Left lobe of liver (tissue), 2 donors: Measurements from ENCODE around the gene GALNT13. TPM values are rescaled to one million over a fixed set of nuclear protein-coding genes. Genes with fewer than 3 reads are reported as not detected.
A peak's percentile ranks its signal among the peaks of the same experiment; 100 is the strongest.

Experiments
- ATAC-seq: fragments of 200-7000 bp; cut with Tn5 transposase; one replicate; pipeline ENCODE4 v1.9.1; 2020; ENCODE audit warnings: mild to moderate bottlenecking, moderate library complexity
- DNase-seq: peaks from one replicate; pipeline ENCODE4 v3.0.0-alpha.2; 2020; ENCODE audit warnings: low spot score
- total RNA-seq: library from RNA; stranded (reverse); gene quantifications from one replicate; pipeline ENCODE4 v1.2.1, GENCODE V29; 2021
- donor health status: DM: no; HTN: no; CAD: no; lungs with moderate emphysema.
- donor health status: DM: no; HTN: yes; CAD: no.

GALNT13 gene
- total RNA-seq, 1 donor from 2014 or later, result not detected

DNA sequence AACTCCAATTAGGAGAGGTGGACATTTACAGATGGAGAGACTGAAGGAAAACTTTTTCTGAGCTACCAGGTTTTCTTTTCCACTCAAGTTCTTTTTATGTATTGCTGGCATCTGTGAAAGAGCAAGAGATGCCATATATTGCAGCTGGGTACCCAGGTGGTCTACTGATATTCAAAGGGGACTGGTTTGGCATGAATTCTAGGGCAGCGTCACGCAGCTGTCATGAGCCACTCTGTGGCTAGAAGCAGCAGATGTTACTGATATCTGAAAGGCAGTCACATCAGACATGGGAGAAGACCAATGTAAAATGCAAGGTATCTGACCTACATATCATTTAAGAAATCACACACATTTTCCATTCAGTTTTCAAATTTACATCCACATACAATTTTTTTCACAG, 408.8 kb downstream of the GALNT13 start:
- DNase-seq (no peak), ATAC-seq (no peak)

- DNase-seq (no peak), ATAC-seq (no peak)
Measured at GRCh38 chr2:154289870-154290269, 418.1 kb downstream of the GALNT13 start.

GRCh38 chr2:154291511-154291910, 419.8 kb downstream of the GALNT13 start:
- ATAC-seq, result no peak
- DNase-seq, result no peak

DNA sequence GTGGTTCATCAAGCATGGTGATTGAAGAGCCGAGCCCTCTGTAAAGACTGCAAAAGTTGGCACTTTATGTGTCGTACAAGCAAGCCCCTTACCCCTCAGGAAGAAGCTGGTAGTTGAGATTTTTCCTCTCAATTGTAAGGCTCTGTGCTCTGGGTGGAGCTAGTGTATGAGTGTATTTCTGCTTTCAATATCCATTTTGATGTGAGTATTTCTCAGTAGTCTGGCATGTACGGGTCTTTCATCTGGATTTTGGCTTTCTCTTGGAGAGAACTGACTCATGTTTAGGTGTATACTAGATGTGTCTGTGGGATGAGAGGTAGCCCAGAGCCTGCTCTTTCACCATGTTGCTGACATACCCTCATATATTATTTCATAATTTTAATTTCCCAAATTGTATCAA, 420.2 kb downstream of the GALNT13 start:
- DNase-seq (no peak), ATAC-seq (no peak)

- no peak for DNase-seq
- ATAC-seq, result no peak
Measured at GRCh38 chr2:154293864-154294263, 422.1 kb downstream of the GALNT13 start.

DNA sequence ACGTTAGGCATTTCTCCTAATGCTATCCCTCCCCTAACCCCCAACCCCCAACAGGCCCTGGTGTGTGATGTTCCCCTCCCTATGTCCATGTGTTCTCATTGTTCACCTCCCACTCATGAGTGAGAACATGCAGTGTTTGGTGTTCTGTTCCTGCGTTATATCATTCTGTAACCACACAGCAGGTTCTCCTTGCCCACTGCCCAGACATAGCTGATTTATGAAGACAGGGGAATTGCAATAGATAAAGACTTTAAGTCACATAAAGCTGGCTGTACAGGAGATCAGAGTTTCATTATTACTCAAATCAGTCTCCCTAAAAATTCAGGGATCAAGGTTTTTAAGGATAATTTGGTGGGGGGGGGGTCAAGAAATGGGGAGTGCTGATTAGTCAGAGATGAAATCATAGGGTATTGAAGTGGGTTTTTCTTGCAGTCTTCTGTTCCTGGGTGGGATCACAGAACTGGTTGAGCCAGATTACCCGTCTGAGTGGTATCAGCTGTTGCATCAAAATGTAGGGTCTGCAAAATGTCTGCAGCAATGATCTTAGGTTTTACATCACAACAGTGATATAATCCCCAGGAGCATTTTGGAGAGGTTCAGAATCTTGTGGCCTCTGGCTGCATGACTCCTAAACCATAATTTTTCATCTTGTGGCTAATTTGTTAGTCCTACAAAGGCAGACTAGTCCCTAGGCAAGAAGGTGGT, 434.7 kb downstream of the GALNT13 start:
- ATAC-seq (no peak), DNase-seq (no peak)

GRCh38 chr2:154307007-154307406, 435.3 kb downstream of the GALNT13 start:
- DNase-seq (no peak), ATAC-seq (no peak)

DNA sequence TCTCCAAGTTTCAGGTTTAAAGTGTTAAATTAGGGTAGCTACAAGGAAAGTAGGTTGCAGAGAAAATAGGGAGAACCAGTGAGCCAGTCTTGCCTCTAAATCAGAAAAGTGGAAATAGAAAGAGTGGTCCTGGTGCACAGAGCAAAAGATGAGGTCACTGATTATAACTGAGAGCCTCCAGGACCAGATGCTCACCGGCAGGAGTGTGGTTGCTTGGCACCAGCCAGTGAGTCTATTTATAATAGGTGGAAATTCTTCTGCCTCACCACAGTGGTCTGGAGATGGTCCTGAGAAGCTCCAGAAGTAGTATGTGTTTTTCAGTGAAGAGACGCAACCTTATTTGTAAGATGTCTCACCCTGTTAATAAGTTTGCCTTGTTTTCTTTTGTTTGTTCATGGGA, 452.9 kb downstream of the GALNT13 start:
- no peak for DNase-seq
- no peak for ATAC-seq

- DNase-seq (no peak), ATAC-seq (no peak)
Measured at GRCh38 chr2:154329510-154329909, 457.8 kb downstream of the GALNT13 start.

DNA sequence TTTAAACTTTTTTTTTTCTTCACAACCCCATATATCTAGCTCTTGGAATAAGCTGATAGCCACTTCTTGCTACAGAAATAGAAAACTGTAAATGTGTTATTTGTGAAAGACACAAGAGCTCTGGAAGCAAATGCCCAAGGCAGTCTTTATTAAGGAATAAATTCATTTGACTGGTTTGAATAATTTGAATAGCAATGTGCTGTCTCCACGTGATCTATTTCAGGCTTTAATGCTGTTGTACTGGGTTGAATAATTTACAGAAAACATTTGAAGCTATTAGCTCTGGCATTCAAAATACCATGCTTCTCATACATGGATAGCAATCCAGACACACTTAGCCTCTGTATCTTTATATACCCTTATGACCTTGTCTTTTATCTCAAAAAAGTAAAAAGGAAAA, 460.1 kb downstream of the GALNT13 start:
- DNase-seq (no peak), ATAC-seq (no peak)

- no peak for DNase-seq
- no peak for ATAC-seq
Measured at GRCh38 chr2:154336201-154336600, 464.5 kb downstream of the GALNT13 start.

DNA sequence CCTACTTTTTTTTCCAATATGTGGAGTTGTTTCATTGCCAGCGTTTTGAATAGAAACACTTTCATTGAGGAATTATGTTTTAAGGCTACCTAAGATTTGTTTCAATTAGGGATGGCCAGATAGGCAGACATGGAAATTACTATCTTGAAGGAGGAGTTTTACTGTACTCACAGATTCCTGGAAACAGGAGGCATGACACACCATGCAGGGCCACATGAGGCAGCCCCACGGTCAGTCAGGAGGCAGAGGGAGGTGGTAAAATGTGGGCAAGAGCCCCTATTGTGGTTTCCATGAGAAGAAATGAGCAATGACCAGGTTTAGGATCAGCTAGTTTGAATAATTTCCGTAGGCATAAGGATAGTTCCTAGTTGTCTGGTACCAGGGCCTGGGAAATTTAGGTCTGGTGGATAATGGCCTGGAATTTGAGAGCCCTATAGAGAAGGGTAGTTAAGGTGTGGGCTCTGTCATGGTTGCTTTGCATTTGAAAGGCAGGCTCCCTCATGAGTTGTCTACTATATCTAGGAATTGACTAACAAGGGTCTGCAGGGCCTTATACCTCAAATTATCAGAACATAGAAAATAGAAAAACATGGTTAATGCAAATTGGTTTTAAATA, 466.7 kb downstream of the GALNT13 start:
- DNase-seq, result no peak
- no peak for ATAC-seq

DNA sequence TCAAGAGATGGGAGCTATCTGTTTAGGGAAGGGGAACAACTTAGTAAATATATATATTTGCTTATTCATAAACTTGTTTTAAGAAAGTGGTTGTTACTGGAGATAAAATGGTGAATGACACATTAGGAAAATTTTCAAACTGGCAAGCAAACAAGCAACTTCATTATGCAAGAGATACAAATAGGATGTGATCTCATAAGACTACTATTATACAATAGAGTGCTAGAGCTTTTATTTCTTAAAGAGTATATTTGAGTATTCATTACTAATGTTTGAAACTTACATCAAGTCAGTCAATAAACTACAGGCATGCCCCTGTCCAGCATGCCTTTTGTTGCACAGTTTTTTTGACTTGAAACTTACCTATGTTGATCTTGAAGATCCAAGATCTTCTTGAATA, 471.6 kb downstream of the GALNT13 start:
- DNase-seq, result no peak
- ATAC-seq, result no peak

DNA sequence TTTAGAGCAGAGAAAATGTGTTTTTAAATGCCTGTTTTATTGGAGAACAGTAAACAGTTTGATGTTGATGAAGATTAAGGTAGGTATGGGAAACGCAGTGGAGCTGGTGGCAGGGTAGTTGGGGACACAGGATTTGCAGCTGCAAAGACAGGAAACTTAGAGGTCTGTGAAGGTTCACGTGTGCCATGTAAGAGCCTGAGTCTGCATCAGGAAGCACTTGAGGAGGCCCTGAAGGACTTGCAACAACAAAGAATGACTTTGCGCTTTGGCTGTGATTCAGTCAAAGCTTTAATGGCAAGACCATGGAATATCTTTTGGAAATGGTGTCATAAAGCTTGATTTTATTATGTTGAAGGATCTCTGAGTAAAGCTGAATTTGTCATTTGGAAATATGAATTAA, 479.2 kb downstream of the GALNT13 start:
- ATAC-seq, result no peak
- no peak for DNase-seq

GRCh38 chr2:154361276-154361675, 489.6 kb downstream of the GALNT13 start:
- ATAC-seq (no peak), DNase-seq (no peak)

DNA sequence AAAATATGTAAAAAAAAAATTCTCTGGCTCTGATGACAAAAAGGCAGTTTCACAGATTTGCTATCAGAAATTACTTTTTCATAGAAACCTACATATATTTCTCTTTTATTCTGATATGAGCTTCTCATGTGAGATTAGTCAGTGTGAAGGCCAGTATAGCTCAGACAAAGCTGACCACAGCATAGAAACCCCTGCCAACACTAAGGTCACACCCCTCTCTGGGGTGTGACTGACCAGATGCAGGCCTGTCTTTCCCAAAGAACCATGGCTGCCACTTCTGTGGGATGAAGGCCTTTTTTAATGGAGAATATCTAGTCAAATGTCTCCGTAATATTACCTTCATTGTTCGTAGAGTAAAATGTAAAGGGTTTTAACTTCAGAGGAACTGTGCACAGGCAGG, 496.4 kb downstream of the GALNT13 start:
- no peak for DNase-seq
- no peak for ATAC-seq

GRCh38 chr2:154370873-154371272, 499.2 kb downstream of the GALNT13 start:
- DNase-seq (no peak), ATAC-seq (no peak)

DNA sequence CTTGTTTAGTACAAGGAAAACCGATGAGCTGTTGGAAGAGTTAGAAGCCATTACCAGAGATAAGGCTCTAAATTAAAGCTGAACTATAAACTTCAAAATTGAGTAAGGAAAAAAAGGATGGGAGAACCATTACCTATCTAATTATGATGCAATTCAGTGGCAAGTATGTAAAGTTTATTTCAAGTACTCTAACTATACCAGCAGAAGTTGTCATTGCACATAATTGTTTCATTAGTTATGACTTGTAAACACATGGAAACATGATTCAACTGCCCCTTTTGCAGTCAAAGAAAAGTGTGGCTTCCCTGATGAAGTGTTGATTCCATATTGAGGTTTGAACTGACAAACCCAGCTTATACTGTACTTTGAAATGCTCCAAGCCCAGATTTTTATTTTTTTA, 502.7 kb downstream of the GALNT13 start:
- ATAC-seq, result no peak
- DNase-seq, result no peak

DNA sequence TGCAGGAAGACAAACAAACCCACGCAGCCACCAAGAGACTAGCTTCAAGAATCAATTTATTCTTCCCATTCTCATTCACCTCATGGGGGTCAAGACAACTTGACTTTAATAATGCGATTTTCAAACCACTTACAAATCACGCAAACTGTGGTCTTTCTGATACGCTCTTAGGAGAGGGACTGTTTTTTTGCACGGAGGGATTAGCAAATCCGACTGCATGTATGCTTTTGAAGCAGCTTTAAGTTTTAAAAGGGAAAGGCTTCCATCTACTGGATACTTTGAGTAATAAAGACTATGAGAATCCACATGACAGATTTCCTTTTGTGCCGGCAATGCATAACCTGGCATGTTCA, 503.8 kb downstream of the GALNT13 start:
- DNase-seq (no peak), ATAC-seq (peak; percentile 71)

DNA sequence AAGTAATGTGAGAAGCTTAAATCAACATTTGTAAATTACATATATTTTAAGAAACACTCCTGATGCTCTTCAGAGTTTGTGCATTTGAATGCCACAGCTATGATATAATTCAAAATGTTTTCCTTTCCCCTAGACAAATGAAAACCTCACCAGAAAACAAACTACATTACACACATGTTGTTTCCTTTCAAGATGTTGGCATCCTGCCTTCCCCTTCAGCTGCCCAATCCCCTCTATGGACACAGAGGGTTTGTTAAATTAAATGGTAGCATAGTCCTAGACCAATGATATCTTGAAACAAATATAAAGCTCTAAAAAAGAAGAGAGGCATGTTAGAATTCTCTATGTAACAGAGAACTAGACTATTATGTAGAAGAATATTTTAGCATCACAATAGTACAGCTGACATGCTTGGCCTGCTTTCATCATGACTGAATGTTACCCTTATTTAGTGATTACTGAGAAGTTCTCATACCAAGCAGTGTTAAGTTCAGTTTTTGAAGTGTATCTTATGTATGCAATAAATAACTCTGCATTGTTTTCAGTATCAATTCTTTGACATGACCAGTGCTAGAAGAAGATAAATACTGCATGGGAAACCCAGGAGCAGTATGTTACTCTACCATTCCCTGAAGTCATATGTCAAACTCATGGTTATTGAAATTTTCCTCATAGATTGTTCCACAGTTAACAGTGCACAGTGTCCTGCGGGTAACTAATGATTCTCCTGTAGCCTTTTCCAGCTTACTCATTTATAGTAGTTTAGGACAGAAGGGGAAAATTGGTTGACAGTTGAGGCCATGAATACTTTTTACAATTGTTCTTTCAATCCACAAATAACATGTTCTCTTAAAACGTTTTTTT, 510.4 kb downstream of the GALNT13 start:
- ATAC-seq (no peak), DNase-seq (no peak)

DNA sequence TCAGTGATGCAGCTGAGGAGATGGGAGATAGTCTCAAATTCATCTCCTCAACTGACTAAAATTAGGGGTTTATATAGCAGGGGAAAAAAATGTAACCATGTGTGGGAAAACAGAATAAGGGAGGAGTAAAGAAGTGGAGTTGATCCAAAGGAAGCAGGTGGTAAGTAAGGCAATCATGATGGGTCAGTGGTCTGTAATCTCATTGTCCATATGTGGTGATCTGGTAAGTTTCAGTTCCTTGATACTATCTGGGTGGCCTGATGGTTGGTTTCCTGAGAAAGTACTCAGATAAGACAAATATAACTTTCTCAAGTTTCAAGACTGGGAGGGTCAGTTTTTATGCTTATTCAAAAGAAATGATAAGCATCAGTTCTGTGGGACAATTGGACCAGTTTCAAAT, 514.5 kb downstream of the GALNT13 start:
- ATAC-seq, result no peak

DNA sequence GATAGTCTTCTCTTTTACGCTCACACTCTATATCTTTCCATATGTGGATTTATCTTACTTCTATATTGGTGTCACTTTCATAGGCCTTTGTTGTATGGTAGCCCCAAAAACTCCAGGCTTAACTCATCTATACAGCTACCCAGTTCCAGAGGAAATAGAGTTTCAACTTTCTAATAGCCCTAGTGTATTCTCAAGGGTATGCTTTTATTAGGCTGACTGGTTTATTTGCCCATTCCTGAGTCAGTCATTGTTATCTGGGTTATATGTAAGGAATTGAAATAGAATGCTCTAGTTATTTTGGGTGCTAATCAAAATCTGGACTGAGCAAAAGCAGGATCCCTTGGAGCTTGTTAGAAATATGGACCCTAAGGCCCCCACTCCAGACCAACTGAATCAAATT, 519.3 kb downstream of the GALNT13 start:
- no peak for ATAC-seq
- DNase-seq, result no peak

More for the DNA sequence above, 514.5 kb downstream of the GALNT13 start:
- no peak for DNase-seq
